GM23248 (cell line): ENCODE data around the gene HELB. TPM values are rescaled to one million over a fixed set of nuclear protein-coding genes. Genes with fewer than 3 reads are reported as not detected.

Experiments used
- DNase-seq: peaks from one replicate; pipeline ENCODE4 v3.0.0-alpha.2; 2015
- H2AFZ ChIP-seq: fragments of 200-600 bp; sonication (generic); 2 replicates; pipeline ENCODE4 v1.6.1; 2016; ENCODE audit warnings: antibody characterized with exemption
- H3F3A ChIP-seq: fragments of 200-600 bp; sonication (generic); 2 replicates; pipeline ENCODE4 v1.6.1; 2016; ENCODE audit warnings: mild to moderate bottlenecking, antibody characterized with exemption, mixed run types; ENCODE audit not compliant: insufficient read depth
- H3K27ac ChIP-seq: fragments of 200-600 bp; sonication (generic); 2 replicates; pipeline ENCODE4 v1.5.1; 2016; ENCODE audit warnings: mild to moderate bottlenecking
- H3K27me3 ChIP-seq: fragments of 200-600 bp; sonication (generic); replicated peaks from 2 replicates; pipeline ENCODE4 v1.6.1; 2016; ENCODE audit warnings: mild to moderate bottlenecking; ENCODE audit not compliant: insufficient read depth
- H3K36me3 ChIP-seq: fragments of 200-600 bp; sonication (generic); 2 replicates; pipeline ENCODE4 v1.6.1; 2016; ENCODE audit warnings: low read depth, mild to moderate bottlenecking
- H3K4me1 ChIP-seq: fragments of 200-600 bp; sonication (generic); 2 replicates; pipeline ENCODE4 v1.6.1; 2016; ENCODE audit warnings: mild to moderate bottlenecking; ENCODE audit not compliant: insufficient read depth
- H3K4me2 ChIP-seq: fragments of 200-600 bp; sonication (generic); one replicate; pipeline ENCODE4 v1.6.1; 2016; ENCODE audit warnings: mild to moderate bottlenecking; ENCODE audit not compliant: unreplicated experiment
- H3K4me3 ChIP-seq: fragments of 200-600 bp; sonication (generic); 2 replicates; pipeline ENCODE4 v1.5.1; 2016; ENCODE audit warnings: mild to moderate bottlenecking
- H3K79me2 ChIP-seq: fragments of 200-600 bp; sonication (generic); 2 replicates; pipeline ENCODE4 v1.6.1; 2016; ENCODE audit warnings: mild to moderate bottlenecking; ENCODE audit not compliant: insufficient read depth
- H3K9ac ChIP-seq: fragments of 200-600 bp; sonication (generic); 2 replicates; pipeline ENCODE4 v1.6.1; 2016; ENCODE audit warnings: mild to moderate bottlenecking
- H3K9me2 ChIP-seq: fragments of 200-600 bp; sonication (generic); 2 replicates; pipeline ENCODE4 v1.6.1; 2016; ENCODE audit warnings: mixed run types, mild to moderate bottlenecking, moderate library complexity; ENCODE audit not compliant: insufficient read depth
- H3K9me3 ChIP-seq: fragments of 200-600 bp; sonication (generic); one replicate; pipeline ENCODE4 v1.6.1; 2017; ENCODE audit warnings: low read depth
- H4K20me1 ChIP-seq: fragments of 200-600 bp; sonication (generic); 2 replicates; pipeline ENCODE4 v1.6.0; 2016; ENCODE audit not compliant: insufficient read depth
- EZH2 ChIP-seq: fragments of 200-600 bp; sonication (generic); IDR thresholded peaks from 2 replicates; pipeline ENCODE4 v1.6.1; 2018; ENCODE audit warnings: antibody characterized with exemption, mild to moderate bottlenecking; ENCODE audit not compliant: insufficient read depth, poor library complexity, severe bottlenecking
- EZH2phosphoT487 ChIP-seq: fragments of 200-600 bp; sonication (generic); IDR thresholded peaks from 2 replicates; pipeline ENCODE4 v1.6.1; 2018; ENCODE audit warnings: antibody characterized with exemption, moderate library complexity, mild to moderate bottlenecking, low read depth; ENCODE audit not compliant: insufficient read depth
- WGBS, 2 experiments: methylation state at CpG; one replicate each; pipeline ENCODE4 v1.1.6; 2015 to 2017; ENCODE audit warnings: low lambda C conversion rate in 2 of 2, low coverage in 1 of 2; ENCODE audit errors: missing lambda C conversion rate in 2 of 2; 5-methylcytosine and 5-hydroxymethylcytosine counted together
- in situ Hi-C: fragments of 300-500 bp; cut with MboI; formaldehyde crosslinking; loops from 2 replicates; pipeline ENCODE4 v1.15.0; 2020
- polyA plus RNA-seq: library from polyadenylated mRNA; unstranded; fragments of >200 nt; fragmentation: Nextera tagmentation; extraction: Ambion mirVana; gene quantifications from 2 replicates; pipeline ENCODE4 v1.2.1, GENCODE V29; 2016
- total RNA-seq: library from RNA; depleted of rRNA; stranded (reverse); fragments of >200 nt; shearing (Covaris generic); gene quantifications from 2 replicates; pipeline ENCODE4 v1.2.3, GENCODE V29; 2014

HELB gene
- total and polyA plus RNA-seq, 2 experiments from 2014 or later, result 0.50 to 0.86 TPM

GRCh38 chr12:66337381-66338010 is 35.2 kb downstream of the HELB start:
- no peak overlapping the region for H3K27ac ChIP-seq
- H4K20me1 ChIP-seq, result no peaks in the 10 kb centered on the region
- no peaks in the 10 kb centered on the region for H3K9me2 ChIP-seq
- no peak overlapping the region for H3K9ac ChIP-seq
- no peak overlapping the region for H3K4me2 ChIP-seq
- no peaks in the 10 kb centered on the region for H3K4me1 ChIP-seq
- no peak for TF ChIP-seq EZH2
- no peak for TF ChIP-seq EZH2phosphoT487
- H3F3A ChIP-seq, result no peaks in the 10 kb centered on the region
- no peak for DNase-seq
- H2AFZ ChIP-seq, result no peak overlapping the region
- no peaks in the 10 kb centered on the region for H3K9me3 ChIP-seq
- WGBS, 2 experiments, result 83 to 90% methylated on average over 2 of the region's 2 CpGs
- H3K79me2 ChIP-seq, result no peaks in the 10 kb centered on the region
- no peaks in the 10 kb centered on the region for H3K36me3 ChIP-seq
- in situ Hi-C loops, result no loop called here
- H3K27me3 ChIP-seq, result no peaks in the 10 kb centered on the region
- H3K4me3 ChIP-seq, result no peak overlapping the region

DNA sequence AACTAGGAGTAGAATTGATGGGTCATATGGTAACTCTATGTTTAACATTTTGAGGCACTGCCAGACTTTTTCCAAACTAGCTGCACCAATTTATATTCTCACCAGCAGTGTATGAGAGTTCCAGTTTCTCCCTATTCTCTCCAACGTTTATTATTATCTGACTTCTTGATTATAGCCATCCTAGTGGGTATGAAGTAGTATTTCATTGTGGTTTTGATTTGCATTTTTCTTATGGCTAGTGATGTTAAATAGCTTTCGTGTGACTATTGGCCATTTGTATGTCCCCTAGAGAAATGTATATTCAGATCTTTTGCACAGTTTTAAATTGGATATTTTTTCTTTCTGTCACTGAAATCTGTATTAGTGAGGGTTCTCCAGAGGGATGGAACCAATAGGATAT is 37.8 kb downstream of the HELB start:
- no peak overlapping the region for H3K9ac ChIP-seq
- no peaks in the 10 kb centered on the region for H3K4me1 ChIP-seq
- no peak for DNase-seq
- H3K4me3 ChIP-seq, result no peak overlapping the region
- WGBS, 2 experiments, result 65 to 70% methylated on average over 2 of the region's 2 CpGs
- H3F3A ChIP-seq, result no peaks in the 10 kb centered on the region
- H3K4me2 ChIP-seq, result no peak overlapping the region
- in situ Hi-C loops, result no loop called here
- no peak overlapping the region for H3K27ac ChIP-seq
- H2AFZ ChIP-seq, result no peak overlapping the region
- no peaks in the 10 kb centered on the region for H3K9me3 ChIP-seq
- H3K9me2 ChIP-seq, result no peaks in the 10 kb centered on the region
- H3K36me3 ChIP-seq, result no peaks in the 10 kb centered on the region
- TF ChIP-seq EZH2, result no peak
- no peaks in the 10 kb centered on the region for H3K79me2 ChIP-seq
- no peaks in the 10 kb centered on the region for H4K20me1 ChIP-seq
- H3K27me3 ChIP-seq, result no peaks in the 10 kb centered on the region

DNA sequence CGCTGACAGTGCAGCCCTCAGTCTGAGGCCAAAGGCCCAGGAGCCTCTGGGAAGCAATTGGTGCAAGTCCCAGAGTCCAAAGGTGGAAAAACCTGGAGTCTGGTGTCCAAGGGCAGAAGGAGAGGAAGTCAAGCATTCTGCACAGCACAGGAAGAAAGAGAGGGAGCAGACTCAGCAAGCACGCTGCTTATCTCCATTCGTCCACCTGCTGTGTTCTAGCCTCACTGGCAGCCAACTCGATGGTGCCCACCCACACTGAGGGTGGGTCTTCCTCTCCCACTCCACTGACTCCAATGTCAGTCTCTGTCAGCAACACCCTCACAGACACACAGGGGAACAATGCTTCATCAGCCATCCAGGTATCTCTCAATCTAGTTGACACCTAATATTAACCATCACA is 38.8 kb downstream of the HELB start:
- Histone ChIP-seq H3K27me3 (no peaks in the 10 kb centered on the region), H3K4me2 (no peak overlapping the region), H3K4me3 (no peak overlapping the region), H3K36me3 (no peaks in the 10 kb centered on the region), H3K79me2 (no peaks in the 10 kb centered on the region), H3K9me3 (no peaks in the 10 kb centered on the region), H2AFZ (no peak overlapping the region), H3F3A (no peaks in the 10 kb centered on the region), H4K20me1 (no peaks in the 10 kb centered on the region), H3K4me1 (no peaks in the 10 kb centered on the region), H3K9me2 (no peaks in the 10 kb centered on the region), H3K27ac (no peak overlapping the region), H3K9ac (no peak overlapping the region)
- TF ChIP-seq EZH2 (no peak), EZH2phosphoT487 (no peak)
- DNase-seq, result no peak
- WGBS, 2 experiments, result 90 to 92% methylated on average over 4 of the region's 4 CpGs
- in situ Hi-C loops, result no loop called here

- no peaks in the 10 kb centered on the region for H3K9me2 ChIP-seq
- no peak overlapping the region for H3K4me3 ChIP-seq
- no peak overlapping the region for H3K9ac ChIP-seq
- H3K36me3 ChIP-seq, result no peaks in the 10 kb centered on the region
- TF ChIP-seq EZH2phosphoT487, result no peak
- no peak for TF ChIP-seq EZH2
- H3F3A ChIP-seq, result no peaks in the 10 kb centered on the region
- no peak overlapping the region for H2AFZ ChIP-seq
- no peak overlapping the region for H3K27ac ChIP-seq
- no peak overlapping the region for H3K4me2 ChIP-seq
- DNase-seq, result no peak
- H4K20me1 ChIP-seq, result no peaks in the 10 kb centered on the region
- no peaks in the 10 kb centered on the region for H3K4me1 ChIP-seq
- H3K79me2 ChIP-seq, result no peaks in the 10 kb centered on the region
- H3K27me3 ChIP-seq, result no peaks in the 10 kb centered on the region
- 67 to 77% methylated on average over 3 of the region's 3 CpGs for WGBS, 2 experiments
- in situ Hi-C loops, result no loop called here
- H3K9me3 ChIP-seq, result peaks cover 3% of the 10 kb centered on the region
These were observed 42.9 kb downstream of the HELB start for GRCh38 chr12:66345212-66345611.

DNA sequence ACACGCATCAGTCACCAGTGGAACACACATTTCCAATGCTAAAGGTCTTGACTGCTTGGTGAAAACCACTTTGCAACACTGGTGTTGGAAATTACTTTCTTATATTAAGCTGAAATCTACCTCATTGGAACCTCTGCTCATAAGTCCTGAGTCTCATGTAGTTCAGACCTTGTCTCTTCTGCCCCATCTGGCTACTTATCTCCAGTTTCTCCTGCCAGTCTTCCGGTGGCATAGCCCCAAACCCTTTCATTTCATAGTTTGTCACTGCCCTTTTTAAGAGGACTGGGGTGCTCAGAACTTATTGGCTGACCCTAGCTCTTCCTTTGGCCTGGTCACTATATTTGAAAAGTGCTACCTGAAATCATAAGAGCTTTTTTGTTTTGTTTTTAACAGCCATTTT is 43.7 kb downstream of the HELB start:
- Histone ChIP-seq H3K36me3 (no peaks in the 10 kb centered on the region), H3K79me2 (no peaks in the 10 kb centered on the region), H3K27ac (no peak overlapping the region), H3K4me1 (no peaks in the 10 kb centered on the region), H3K27me3 (no peaks in the 10 kb centered on the region), H3K9me2 (no peaks in the 10 kb centered on the region), H3K4me3 (no peak overlapping the region), H3K9me3 (peaks cover 3% of the 10 kb centered on the region), H3F3A (no peaks in the 10 kb centered on the region), H4K20me1 (no peaks in the 10 kb centered on the region), H3K4me2 (no peak overlapping the region), H3K9ac (no peak overlapping the region), H2AFZ (no peak overlapping the region)
- no peak for DNase-seq
- in situ Hi-C loops, result no loop called here
- WGBS, 2 experiments, result 92 to 98% methylated on average over 2 of the region's 2 CpGs
- no peak for TF ChIP-seq EZH2phosphoT487
- no peak for TF ChIP-seq EZH2
